Pancreas (tissue), 10 donors: ENCODE measurements around the gene PTK7. TPM values are rescaled to one million over a fixed set of nuclear protein-coding genes. Genes with fewer than 3 reads are reported as not detected.

Experiments used
- ATAC-seq, 4 donors: fragments of 200-7000 bp; cut with Tn5 transposase; one replicate each; pipeline versions ENCODE4 v1.8.0 to v1.9.1; 2020; ENCODE audit warnings: mild to moderate bottlenecking in 4 of 4, moderate library complexity in 4 of 4
- DNase-seq, 6 donors: peaks; one replicate each; pipeline ENCODE4 v3.0.0-alpha.2; 2020
- FAIRE-seq: peaks from 2 replicates; lab custom pipeline; 2012; peaks lifted over from hg19 to GRCh38; lab: Jason Lieb, UNC
- H3K27ac ChIP-seq, 4 donors: fragments of 200-600 bp; sonication (generic); 1 replicate in 3 of 4; 2 replicates in 1 of 4; pipeline versions ENCODE4 v1.5.0 to v1.8.0; 2020
- H3K27me3 ChIP-seq, 4 donors: fragments of 200-600 bp; one replicate each; pipeline ENCODE4 v1.8.0; 2021
- H3K36me3 ChIP-seq, 3 donors: fragments of 200-600 bp; sonication (generic) in 1 of 3; one replicate each; pipeline versions ENCODE4 v1.5.0 to v1.8.0; 2020 to 2021
- H3K4me1 ChIP-seq, 3 donors: fragments of 200-600 bp; one replicate each; pipeline ENCODE4 v1.8.0; 2021
- H3K4me3 ChIP-seq, 4 donors: fragments of 200-600 bp; sonication (generic) in 2 of 4; one replicate each; pipeline versions ENCODE4 v1.5.0 to v1.8.0; 2020 to 2021
- H3K9me3 ChIP-seq, 4 donors: fragments of 200-600 bp; one replicate each; pipeline ENCODE4 v1.8.0; 2021
- WGBS, 2 donors: extraction: QIAGEN DNeasy Blood & Tissue Kit; methylation state at CpG; one replicate each; pipeline ENCODE4 v1.1.7; 2013; 5-methylcytosine and 5-hydroxymethylcytosine counted together
- intact Hi-C, 3 donors: fragments of 100-400 bp; cut with DNase I; formaldehyde crosslinking; loops; one replicate each; pipeline versions ENCODE4 v1.11.1 to v1.14.2; 2022
- polyA plus RNA-seq, 2 donors: library from polyadenylated mRNA; stranded (reverse); fragments of 200-250 nt; gene quantifications; one replicate each; pipeline ENCODE4 v1.2.3, GENCODE V29; 2013
- total RNA-seq, 6 donors: library from RNA; stranded (reverse); fragmentation: NEBNext Ultra II Directional in 4 of 6; extraction: Animal tissue kit (Norgen Biotek cat#: 25700) in 4 of 6; gene quantifications; one replicate each; pipeline versions ENCODE4 v1.2.1 to v1.2.4, GENCODE V29; 2021 to 2023
- TF ChIP-seq, protein P1 (sequence below), 4 donors: fragments of 200-600 bp; sonication (generic) in 3 of 4; IDR thresholded peaks; one replicate each; pipeline versions ENCODE4 v1.5.0 to v1.8.0; 2021; ENCODE audit warnings: antibody characterized with exemption in 4 of 4
- donor health status: healthy with polysubstance abuse.
- donor health status: DM: no; HTN: no; CAD: no; lungs with moderate emphysema.
- donor health status: DM: no; HTN: no; CAD: no.
- donor health status: control.
- donor health status: control.
- donor health status: Bipolar disorder and iron deficiency.
- donor health status: DM: yes; HTN: yes; CAD: no.
- donor health status: DM: no; HTN: no; CAD: no.
- donor health status: DM: no; HTN: no; CAD: no.
- donor health status: DM: yes; HTN: yes; CAD: no.

PTK7 gene
- total and polyA plus RNA-seq, 8 donors = 9.8 to 44.2 (median 18.4) TPM

DNA sequence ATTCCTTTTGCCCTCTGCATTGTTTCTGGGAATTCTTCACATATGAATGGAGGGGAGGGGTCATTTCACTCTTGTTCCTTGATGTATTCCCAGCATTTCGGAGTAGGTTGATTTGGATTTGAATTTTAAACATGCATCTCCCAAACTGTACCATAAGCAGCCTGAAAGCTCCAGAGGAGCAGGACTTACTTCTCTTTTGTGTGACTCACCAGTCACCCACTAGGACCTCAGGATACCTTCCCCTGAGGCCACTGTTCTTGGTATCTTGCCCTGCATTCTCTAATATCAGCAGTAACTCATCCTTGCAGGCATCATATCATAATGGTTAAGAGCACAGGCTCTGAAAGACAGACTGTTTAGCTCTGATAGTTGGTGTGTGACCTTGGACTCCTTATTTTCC, 17.6 kb upstream of the PTK7 start:
- H3K27ac ChIP-seq = peak overlapping the region in 2 of 4 donors; percentile 91 to 94
- FAIRE-seq = no peak
- 45 to 54% methylated on average over 1 of the region's 1 CpG for WGBS, 2 donors

DNA sequence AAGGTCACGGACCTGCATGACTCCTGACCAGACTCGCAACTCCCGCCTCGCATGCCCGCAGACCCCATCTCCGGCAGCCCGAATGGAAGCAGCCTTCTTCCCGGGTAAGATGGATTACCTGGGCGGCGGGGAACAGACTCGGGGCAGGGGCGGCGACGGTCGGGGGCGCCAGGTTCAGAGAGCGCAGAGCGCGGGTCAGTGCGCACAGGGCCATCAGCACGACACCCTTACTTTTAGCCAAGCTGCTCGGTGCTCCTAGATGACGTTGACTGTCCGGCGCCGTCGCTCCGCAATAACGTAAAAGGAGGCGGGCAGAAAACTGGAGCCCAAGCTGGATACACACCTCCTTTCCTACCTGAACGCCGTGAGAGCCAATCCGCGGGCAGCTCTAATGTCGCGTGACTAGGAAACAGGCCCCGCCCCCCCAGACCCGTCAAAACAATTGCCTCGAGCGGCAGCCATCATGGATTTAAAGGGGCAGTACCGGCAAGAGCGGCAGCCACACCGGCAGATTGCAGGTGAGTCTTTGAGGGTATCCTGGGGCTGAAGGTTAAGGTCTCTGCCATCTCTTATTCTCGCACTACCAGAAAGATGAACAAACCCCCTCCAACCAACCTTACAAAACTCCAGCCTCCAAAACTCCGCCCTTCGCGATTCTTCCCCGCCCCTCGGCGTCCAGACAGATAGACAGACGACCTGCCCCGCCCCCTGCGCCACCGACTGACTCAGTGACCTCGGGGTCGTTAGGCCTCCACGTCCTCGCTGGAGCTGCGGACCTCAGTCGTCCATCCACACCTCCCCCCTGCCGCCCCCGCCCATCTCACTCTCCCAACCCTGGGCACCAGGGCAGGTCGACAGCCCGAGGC, 16.7 kb upstream of the PTK7 start, which contains the start of the genes KLC4 and MRPL2:
Gene KLC4, plus strand, starts transcription at position 464 of the 866 bp plus-strand sequence. CDS start 1,705 bp downstream, outside the sequence.
Gene MRPL2, minus strand, starts transcription at position 267 of the 866 bp plus-strand sequence. Its CDS starts 53 bp downstream, at position 214.
- H3K27ac ChIP-seq = peak within 1 kb of the TSS; percentile 91 to 94 (median 94)
- peak within 1 kb of the TSS; percentile 35 to 88 (median 72) for H3K4me3 ChIP-seq
- H3K27me3 ChIP-seq = no peaks in the 10 kb centered on the region
- ATAC-seq (peak; percentile 92 to 98 (median 94)), FAIRE-seq (no peak), DNase-seq (peak; percentile 94 to 98 (median 98))
- TF ChIP-seq, protein P1, sequence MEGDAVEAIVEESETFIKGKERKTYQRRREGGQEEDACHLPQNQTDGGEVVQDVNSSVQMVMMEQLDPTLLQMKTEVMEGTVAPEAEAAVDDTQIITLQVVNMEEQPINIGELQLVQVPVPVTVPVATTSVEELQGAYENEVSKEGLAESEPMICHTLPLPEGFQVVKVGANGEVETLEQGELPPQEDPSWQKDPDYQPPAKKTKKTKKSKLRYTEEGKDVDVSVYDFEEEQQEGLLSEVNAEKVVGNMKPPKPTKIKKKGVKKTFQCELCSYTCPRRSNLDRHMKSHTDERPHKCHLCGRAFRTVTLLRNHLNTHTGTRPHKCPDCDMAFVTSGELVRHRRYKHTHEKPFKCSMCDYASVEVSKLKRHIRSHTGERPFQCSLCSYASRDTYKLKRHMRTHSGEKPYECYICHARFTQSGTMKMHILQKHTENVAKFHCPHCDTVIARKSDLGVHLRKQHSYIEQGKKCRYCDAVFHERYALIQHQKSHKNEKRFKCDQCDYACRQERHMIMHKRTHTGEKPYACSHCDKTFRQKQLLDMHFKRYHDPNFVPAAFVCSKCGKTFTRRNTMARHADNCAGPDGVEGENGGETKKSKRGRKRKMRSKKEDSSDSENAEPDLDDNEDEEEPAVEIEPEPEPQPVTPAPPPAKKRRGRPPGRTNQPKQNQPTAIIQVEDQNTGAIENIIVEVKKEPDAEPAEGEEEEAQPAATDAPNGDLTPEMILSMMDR (IDR thresholded peaks at IDR 0.05) = no peak
- no peaks in the 10 kb centered on the region for H3K9me3 ChIP-seq
- intact Hi-C loops = no loop called here
- peaks cover 0 to 11% (median 0%) of the 10 kb centered on the region in 3 donors for H3K36me3 ChIP-seq
- WGBS, 2 donors = 0 to 1% methylated on average over 62 to 64 of the region's 64 CpGs
- peaks cover 23 to 25% (median 24%) of the 10 kb centered on the region in 3 donors for H3K4me1 ChIP-seq

More for the DNA sequence above, 17.6 kb upstream of the PTK7 start:
- Histone ChIP-seq H3K4me3 (peak overlapping the region; percentile 35 to 88 (median 61)), H3K36me3 (peaks cover 0 to 11% (median 0%) of the 10 kb centered on the region in 3 donors), H3K9me3 (no peaks in the 10 kb centered on the region), H3K4me1 (peaks cover 23 to 28% (median 24%) of the 10 kb centered on the region in 3 donors), H3K27me3 (no peaks in the 10 kb centered on the region)
- TF ChIP-seq, protein P1 (IDR thresholded peaks at IDR 0.05) = no peak
- DNase-seq (no peak), ATAC-seq (no peak)
- intact Hi-C loops = no loop called here

DNA sequence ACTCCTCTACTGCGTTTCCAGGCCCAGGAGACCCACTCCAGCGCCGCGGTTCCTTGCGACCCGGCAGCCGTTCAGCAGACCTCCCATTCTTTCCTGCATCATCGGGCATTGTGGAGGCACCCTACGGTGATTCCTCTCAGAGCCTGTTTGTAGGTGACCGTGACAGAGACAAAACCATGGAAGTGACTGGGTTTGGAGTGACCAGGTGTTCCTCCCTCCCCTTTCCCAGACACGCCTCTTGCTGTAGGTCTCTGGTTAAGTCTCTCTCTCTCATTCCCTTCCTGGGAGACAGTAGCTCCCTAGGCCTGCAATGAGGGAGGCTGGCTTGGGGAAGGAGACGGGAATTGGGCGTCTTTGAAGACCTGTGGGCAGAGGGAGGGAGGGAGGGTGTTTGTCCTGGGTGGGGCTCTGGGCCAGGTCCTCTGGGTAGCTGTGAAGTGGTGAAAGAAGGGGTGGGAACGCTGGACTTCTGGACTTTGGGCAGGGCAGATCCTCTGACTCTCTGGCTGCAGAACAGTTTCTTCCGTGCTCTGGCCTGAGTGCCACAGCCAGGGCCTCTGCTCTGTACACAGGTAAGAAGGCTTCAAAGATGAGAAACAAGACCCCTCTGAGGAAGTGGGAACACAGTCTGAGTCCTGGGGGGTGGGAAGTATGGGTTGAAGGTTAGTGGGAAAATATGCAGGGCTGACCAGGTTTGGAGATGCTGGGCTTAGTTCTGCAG, 15.9 kb upstream of the PTK7 start:
- ATAC-seq (peak; percentile 71 to 80 (median 78)), FAIRE-seq (no peak), DNase-seq (peak; percentile 59 to 72 (median 70))
- Histone ChIP-seq H3K4me1 (peaks cover 23 to 24% (median 24%) of the 10 kb centered on the region in 3 donors), H3K36me3 (peaks cover 0 to 9% (median 0%) of the 10 kb centered on the region in 3 donors), H3K27me3 (no peaks in the 10 kb centered on the region), H3K27ac (peak overlapping the region; percentile 91 to 94 (median 94)), H3K9me3 (no peaks in the 10 kb centered on the region), H3K4me3 (peak overlapping the region; percentile 35 to 88 (median 72))
- WGBS, 2 donors = 3 to 4% methylated on average over 14 to 15 of the region's 15 CpGs
- TF ChIP-seq, protein P1 (IDR thresholded peaks at IDR 0.05) = no peak
- intact Hi-C loops = no loop called here

DNA sequence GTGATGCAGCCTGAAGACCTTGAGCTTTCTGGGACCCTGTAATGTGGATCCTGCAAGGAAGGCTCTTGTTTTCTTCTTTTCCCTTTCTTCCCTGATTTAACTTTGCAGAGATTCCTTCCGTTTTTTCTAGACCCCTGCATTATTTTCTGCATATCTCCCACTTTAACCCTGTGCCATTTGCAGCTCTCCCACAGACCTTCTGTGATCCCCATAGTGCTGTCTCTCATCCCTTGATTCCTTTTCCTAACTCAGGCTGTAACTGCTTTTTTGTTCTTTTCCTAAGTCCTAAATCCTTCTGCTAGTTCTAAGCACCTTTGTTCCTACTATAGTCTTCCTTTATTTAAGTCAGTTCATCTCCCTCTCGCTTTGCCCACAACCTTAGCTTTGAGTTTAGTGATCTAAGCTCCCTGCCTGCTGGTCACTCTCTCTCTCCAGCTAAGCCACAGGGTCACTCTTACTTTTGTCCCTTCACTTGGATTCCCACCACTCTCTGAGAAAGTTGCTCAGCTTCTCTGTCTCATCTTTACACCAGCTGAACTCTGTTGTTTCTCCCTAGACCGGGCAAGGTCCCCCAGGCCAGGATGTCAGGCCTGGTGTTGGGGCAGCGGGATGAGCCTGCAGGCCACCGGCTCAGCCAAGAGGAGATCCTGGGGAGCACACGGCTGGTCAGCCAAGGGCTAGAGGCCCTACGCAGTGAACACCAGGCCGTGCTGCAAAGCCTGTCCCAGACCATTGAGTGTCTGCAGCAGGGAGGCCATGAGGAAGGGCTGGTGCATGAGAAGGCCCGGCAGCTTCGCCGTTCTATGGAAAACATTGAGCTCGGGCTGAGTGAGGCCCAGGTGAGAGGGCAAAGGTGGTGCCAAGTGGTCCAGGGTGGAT, 15.1 kb upstream of the PTK7 start:
- FAIRE-seq (no peak), ATAC-seq (no peak), DNase-seq (peak in 1 of 6 donors; percentile 43)
- Histone ChIP-seq H3K36me3 (peaks cover 0 to 2% (median 0%) of the 10 kb centered on the region in 3 donors), H3K27ac (peak overlapping the region in 3 of 4 donors; percentile 94), H3K4me3 (peak overlapping the region in 2 of 4 donors; percentile 86 to 88), H3K4me1 (peaks cover 23 to 24% (median 24%) of the 10 kb centered on the region in 3 donors), H3K27me3 (no peaks in the 10 kb centered on the region), H3K9me3 (no peaks in the 10 kb centered on the region)
- TF ChIP-seq, protein P1 (IDR thresholded peaks at IDR 0.05) = no peak
- intact Hi-C loops = no loop called here
- WGBS, 2 donors = 63 to 64% methylated on average over 12 of the region's 12 CpGs
